Fibroblast of skin of abdomen (primary cell): ENCODE measurements around the gene NELFCD. TPM values are rescaled to one million over a fixed set of nuclear protein-coding genes. Genes with fewer than 3 reads are reported as not detected.
"Not testable (repeated sequence)": the region's sequence is repeated elsewhere in the genome, so short reads cannot be mapped to it uniquely, and the experiment has no call there.

Experiments used
- DNase-seq: peaks from one replicate; pipeline ENCODE4 v3.0.0-alpha.2; 2013
- polyA plus RNA-seq, 2 experiments: library from polyadenylated mRNA; unstranded; fragments of 120-200 nt; gene quantifications; one replicate each; pipeline ENCODE4 v1.2.1, GENCODE V29; 2013; ENCODE audit not compliant: insufficient read length in 2 of 2

Gene NELFCD, protein sequence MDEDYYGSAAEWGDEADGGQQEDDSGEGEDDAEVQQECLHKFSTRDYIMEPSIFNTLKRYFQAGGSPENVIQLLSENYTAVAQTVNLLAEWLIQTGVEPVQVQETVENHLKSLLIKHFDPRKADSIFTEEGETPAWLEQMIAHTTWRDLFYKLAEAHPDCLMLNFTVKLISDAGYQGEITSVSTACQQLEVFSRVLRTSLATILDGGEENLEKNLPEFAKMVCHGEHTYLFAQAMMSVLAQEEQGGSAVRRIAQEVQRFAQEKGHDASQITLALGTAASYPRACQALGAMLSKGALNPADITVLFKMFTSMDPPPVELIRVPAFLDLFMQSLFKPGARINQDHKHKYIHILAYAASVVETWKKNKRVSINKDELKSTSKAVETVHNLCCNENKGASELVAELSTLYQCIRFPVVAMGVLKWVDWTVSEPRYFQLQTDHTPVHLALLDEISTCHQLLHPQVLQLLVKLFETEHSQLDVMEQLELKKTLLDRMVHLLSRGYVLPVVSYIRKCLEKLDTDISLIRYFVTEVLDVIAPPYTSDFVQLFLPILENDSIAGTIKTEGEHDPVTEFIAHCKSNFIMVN
- polyA plus RNA-seq (2013, experiment 1 of 2; ENCODE audit: insufficient read length) = 64.9 TPM
- 68.5 TPM for polyA plus RNA-seq (2013, experiment 2 of 2; ENCODE audit: insufficient read length)

DNA sequence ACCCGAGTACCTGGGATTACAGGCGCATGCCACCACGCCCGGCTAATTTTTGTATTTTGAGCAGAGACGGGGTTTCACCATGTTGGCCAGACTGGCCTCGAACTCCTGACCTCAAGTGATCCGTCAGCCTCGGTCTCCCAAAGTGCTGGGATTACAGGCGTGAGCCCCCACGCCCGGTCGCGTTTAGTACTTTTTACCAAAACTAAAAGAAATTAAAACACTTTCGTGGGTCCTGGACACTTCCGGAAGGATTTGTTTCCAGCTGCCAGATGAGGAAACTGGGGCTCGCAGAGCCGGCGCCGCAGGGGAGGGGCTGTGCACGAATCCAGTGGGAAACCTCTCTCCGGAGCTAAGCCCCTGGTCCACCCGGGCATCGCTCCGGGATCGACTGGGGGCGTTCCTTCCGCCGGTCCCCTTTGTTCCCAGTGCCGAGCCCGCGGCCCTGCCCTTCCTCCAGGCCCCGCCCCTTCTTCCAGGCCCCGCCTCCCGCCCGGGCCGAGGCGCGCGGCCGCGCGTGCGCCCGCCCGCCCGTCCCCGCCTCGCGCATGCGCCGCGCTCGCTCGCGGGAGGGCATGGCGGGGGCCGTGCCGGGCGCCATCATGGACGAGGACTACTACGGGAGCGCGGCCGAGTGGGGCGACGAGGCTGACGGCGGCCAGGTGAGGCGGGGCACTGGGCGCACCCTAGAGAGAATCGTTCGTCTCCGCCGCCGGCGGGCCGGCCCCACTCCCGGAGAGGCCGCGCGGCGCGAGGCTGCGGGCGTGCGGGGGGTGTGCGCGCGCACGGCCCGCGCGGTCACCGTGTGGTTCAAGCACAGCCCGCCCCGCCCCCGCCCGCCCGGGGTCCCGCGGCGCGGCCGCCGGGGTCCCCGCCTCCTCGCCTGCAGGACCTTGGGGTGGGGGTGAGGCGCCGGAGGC is at the start of gene NELFCD:
Gene NELFCD (plus strand): TSS at position 546 of the 917 bp plus-strand sequence. CDS start 54 bp downstream, at position 600.
- DNase-seq = peak; percentile 87

DNA sequence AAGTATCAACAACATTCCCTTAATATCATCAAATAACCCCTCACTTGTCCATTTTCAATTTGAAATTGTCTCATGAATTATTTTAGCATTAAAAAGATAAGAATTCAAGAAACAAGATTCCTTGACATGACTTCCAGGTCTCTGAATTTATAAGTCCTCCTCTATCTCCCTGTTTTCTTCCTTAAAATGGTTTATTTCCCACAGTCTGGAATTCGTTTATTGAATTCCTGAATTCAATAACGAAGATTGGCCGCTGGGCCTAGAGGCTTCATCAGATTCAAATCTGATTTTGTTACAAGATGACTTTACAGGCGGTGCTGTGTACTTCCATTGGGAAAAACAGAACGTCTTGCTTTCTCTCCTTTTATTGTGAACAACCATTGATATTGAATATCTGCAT is 48.9 kb upstream of the NELFCD start:
- no peak for DNase-seq

DNA sequence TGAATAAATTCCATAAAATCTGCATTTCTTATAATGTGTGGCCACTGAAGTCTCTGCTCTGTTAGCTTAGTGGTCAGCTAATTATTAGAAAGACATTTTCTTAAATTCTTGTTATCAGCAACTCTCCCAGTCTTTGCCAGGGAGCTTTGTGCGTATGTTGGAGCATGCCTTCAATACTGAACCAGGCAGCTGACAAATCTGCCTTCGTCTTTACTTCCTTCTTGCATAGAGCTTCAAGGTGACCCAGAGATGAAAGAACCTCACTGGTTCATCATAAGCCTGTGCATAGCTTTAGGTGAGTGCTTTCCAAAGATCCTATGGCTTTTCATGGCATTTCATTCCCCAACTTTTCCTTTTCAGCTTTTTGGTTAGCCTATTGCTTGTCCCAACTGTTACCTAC is 43.0 kb upstream of the NELFCD start:
- no peak for DNase-seq

DNA sequence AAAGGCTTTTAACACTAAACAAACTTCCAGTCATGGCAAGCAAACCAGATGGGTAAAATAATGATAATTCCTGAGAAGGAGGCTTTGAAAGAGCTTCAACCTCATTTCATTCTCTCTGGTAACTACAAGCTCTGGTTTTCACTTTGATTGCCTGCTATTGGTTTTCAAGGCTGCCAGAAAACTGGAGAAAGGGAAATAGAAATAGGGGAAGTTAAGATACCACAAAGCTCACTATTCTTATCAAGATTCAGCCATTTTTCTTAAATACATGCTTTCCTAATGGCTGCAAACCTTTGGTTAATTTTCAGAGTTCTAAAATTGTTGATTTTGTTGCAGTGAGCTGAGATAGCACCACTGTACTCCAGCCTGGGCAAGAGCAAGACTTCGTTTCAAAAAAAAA is 42.5 kb upstream of the NELFCD start:
- no peak for DNase-seq

DNA sequence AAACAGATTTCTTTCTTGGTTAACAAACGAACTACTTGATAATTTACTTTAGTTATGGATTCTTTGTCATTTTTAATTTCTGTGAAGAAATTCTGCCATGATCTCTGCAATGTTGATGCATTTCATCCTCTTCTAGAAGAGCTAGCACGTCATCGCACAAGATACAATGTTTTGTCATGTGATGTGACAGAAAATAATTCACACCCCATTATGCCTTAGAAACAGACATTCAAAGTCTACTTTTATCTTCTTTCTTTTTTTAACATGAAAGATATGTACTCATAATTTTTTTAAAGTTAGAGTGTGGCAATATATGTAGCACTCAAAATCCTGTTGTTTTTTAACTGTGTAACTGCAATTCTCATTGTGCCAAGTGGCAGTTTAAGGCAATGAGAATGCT is 39.6 kb upstream of the NELFCD start:
- DNase-seq = no peak

DNA sequence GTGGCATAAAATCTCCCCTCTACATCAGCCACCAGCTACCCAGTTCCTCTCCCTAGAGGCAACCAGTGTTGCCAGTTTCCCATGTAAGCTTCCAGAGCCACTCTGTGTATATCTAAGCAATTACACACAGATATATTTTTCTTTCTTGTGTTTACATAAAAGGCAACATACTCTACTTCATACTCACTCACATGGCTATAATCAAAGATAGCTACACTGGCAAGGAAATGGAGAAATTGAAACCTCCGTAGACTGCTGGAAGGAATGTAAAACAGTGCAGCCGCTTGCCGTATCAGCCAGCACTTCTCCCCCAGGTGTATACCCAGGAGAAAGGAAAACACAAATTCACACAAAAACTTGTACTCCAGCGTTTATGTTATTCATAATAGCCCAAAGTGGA is 38.5 kb upstream of the NELFCD start:
- no peak for DNase-seq

DNA sequence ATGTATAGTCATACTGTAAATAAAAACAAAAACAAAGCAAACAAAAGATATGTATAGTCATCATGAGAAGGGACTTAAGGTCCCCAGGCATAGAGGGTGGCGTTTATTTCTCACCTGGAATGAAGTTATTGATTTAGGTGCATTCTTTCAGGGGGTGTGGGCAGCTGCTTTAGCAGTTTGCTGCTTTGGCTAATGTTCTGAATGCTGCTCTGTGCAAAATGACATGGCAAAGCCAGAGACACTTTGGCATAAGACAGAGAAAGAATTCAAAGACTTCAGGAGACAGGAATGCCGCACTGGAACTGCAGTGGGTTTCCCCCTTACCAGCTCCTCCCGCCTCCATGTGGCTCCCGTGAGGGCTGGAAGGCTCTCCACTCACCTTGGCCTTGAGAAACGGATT is 36.4 kb upstream of the NELFCD start:
- DNase-seq = no peak

DNA sequence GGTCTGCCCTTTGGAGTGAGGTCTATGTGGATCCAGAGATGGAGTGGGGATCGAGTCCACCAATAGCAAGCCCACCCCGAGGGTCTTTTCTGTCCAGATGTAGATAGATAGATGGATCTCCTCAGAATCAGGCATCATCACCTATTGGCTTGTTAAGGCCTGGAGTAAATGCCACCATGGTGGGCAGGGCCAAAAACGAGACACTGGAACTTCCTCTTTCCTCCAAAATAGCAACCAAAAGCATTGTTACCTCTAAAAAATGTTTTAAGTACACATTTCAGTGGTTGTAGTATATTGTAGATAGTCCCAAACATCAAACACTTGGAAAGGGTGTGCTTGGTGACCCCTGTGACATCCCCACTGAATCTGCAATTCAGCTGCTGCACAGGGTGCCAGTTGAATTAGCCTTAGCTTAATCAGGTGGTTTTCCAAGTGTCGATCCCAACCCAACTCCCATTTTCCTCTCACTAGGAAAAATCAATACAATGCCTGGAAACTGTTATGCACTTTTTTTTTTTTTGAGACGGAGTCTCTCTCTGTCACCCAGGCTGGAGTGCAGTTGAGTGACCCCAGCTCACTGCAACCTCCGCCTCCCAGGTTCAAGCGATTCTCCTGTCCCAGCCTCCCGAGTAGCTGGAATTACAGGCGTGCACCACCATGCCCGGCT is 35.0 kb upstream of the NELFCD start:
- DNase-seq = no peak

DNA sequence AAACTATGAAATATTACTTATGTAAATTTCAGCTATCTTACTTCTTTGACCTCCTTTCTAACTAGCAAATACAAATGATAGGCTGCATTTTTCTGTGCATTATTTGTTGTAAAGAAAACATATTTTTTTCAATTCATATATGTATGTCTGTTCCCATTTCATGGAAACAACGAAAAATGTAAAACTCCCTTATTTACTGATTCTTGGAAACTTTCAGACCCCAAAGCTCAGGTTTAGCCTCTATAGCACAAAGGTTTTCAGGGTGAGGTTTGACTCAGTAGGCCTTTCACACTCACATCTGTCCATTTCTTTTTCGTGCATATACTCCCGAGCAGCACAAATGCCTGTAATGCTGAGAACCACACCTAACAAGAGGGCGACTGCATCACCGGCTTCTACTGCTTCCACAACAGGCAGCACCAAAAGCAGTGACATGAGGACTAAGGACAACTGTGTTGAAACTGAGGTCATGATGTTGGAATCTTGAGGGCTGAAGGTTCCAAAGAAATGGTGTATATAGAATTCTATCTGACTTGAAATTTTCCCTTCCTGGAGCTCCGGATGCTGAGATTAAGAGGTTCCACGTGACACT is 33.2 kb upstream of the NELFCD start:
- not testable (repeated sequence) for DNase-seq

DNA sequence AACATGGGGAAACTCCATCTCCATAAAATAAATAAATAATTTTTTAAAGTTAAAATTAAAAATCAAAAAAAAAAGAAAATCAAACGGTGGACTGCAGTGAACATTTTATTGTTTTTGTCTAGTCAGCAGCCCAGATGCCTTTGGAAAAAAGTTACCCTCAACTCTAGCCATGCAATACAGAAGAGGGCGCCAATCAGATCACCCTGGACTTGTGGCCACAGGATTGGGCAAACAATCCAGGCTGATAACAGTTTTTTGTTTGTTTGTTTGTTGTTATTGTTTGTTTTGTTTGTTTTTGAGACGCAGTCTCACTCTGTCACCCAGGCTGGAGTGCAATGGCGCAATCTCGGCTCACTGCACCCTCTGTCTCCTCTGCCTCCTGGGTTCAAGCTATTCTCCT is 30.5 kb upstream of the NELFCD start:
- no peak for DNase-seq

DNA sequence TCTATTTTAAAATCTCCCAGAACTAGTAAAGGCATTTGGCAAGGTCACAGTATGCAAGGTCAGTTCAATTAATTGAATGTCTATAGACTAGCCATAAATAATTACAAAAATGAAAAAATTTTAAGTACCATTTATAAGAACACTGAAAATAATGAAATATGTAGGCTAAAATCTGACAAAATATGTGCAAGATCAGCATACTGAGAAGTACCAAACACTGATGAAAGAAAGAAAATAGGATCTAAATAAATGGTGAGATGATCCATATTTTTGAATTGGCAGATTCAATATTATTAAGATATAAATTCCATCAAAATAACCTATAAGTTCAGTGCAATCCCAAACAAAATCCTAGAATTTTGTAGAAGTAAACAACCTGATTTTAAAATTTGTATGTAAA is 28.0 kb upstream of the NELFCD start:
- DNase-seq = no peak

DNA sequence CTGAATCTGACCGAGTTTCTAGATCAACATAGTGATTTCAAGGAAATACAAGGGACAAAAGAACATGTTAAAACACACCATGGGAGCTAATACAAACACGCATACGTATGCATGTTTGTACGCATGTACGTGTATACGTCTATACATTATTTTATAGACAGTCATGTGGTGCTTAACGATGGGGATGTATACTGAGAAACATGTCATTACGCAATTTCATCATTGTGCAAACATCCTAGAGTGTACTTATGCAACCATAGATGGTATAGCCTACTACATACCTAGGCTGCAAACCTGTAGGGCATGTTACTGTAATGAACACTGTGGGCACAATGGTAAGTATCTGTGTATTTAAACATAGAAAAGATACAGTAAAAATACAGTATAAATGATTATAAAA is 25.0 kb upstream of the NELFCD start:
- no peak for DNase-seq

DNA sequence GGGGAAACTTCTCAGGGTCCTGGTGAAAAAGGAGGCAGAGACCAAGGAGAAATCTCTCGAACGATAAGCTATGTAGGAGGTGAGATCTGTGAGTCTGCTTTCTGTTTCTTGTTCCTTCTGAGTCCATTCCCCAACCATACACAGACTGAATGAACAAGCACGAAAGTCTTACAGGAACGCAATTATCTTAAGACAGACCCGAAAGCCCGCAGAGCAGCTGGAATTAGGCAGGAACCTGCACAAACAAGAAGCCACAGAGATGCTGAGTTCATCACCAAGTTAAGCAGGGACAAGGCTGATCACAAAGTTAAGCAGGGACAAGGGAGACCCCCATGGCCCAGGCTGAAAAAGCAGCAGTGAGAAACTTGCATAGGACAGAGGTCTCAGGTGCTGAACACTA is 21.4 kb upstream of the NELFCD start:
- DNase-seq = no peak

DNA sequence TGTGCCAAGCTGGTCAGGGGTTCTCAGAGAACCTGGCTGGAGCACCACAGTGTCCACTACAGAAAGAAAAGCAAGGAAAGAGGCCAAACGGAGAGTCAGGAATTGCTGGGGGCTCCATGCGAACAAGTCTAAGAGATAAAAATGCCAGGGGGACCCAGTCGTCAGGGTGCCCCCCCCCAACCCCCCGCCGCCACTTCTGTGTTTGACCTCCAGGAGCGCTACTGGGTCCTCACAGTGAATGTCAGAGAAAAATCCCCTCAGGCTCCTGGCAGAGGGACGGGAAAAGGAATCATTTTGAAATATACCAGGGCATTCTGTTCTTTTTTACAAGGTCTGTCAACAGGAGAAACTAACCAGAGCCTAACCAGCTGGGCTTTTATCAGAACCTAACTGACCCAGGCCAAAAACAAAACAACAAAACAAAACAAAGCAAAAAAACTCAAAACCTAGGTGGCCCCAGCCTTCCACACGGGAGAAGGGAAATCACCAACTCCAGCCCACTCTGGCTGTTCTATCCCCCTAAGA is 17.9 kb upstream of the NELFCD start:
- DNase-seq = no peak

DNA sequence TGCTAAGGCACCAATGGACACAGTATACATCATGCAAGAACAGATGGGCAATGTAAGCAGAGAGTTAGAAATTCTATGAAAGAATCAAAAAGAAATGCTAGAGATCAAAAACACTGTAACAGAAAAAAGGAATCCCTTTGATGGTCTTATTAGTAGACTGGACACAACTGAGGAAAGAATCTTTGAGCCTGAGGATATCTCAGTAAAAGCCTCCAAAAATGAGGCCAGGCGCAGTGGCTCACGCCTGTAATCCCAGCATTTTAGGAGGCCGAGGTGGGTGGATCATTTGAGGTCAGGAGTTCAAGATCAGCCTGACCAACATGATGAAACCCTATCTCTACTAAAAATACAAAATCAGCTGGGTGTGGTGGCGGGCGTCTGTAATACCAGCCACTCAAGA is 17.1 kb upstream of the NELFCD start:
- DNase-seq = not testable (repeated sequence)

DNA sequence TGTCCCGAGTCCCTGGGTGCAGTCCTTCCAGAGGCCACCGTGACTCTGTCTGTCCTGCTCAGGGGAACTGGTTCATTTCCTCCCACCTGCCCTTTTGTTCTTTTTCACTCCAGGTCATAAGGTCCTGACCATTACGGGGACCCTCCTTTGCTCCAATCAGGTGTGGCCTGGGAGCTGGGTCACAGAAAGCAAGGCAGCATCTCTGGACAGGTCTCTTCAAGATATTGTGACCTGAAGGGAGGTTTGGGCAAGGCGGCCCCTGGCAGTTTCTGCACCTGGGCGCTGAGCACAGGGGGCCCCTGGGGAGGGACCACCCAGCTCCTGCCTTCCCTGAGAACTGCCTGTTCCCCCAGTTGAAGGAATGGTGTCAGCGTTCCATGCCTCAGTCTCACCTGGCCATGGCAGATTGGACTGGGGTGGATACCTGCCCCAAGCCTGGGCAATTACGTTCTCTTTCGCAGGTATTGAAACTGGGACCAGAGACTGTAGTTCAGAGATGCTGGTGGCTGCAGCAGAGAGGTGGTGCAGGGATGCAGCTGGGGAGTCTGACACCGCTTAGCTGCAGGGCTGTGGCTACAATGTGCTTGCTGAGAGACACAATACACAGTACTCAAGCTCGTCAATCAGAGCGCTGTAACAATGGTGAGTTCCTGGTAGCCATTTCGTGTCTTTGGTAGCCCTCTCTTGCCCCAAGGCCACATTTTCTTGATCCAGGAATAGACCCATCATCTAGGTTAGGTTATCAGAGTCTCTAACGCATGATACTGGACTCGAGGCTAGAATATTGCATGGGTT is 15.6 kb upstream of the NELFCD start:
- DNase-seq = no peak

DNA sequence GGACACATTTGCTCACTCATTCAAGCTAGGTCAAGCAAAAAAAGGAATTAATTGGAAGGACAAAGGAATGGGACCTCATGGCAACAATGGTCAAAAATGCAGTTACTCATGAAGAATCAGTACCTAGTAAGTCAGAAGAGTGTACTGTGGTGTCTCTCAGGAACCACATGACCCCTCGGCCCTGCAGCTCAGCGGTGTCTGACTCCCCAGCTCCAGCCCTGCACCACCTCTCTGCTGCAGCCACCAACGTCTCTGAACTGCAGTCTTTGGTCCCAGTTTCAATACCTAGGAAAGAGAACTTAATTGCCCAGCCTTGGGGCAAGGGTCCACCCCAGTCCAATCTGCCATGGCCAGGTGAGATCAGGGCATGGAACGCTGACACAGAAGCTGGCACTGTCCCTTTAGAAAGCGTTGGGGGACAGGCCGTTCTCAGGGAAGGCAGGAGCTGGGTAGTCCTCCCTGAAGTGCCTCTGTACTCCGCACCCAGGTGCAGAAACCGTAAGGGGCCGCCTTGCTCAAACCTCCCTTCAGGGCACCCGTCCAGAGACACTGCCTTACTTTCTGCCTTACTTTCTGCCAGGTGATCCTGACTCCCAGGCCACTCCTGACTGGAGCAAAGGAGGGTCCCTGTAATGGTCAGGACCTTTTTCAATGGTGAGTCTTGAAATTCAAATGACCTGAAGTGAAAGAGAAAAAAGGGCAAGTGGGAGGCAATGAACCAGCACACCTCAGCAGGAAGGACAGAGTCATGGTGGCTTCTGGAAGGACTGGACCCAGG is 13.2 kb upstream of the NELFCD start:
- DNase-seq = no peak

DNA sequence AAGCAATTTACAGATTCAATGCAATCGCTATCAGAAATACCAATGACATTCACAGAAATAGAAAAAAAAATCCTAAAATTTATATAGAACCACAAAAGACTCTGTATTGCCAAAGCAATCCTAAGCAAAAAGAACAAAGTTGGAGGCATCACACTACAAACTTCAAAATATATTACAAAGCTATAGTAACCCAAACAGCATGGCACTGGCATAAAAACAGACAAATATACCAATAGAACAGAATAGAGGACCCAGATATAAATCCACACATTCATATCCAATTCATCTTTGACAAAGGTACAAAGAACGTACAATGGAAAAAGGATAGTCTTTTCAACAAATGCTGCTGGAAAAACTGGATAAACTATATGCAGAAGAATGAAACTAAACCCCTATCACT is 11.6 kb upstream of the NELFCD start:
- no peak for DNase-seq

DNA sequence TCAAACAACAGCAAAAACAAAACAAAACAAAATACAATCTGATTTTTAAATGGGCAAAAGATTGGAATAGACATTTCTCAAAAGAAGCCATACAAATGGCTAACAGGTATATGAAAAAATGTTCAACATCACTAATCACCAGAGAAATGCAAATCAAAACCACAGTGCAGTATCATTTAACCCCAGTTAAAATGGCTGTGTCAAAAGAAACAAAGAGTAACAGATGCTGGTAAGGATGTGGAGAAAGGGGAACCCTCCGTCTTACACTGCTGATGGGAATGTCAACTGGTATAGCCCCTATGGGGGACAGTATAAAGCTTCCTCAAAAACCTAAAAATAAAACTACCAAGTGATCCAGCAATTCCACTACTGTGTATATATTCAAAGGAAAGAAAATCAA is 10.9 kb upstream of the NELFCD start:
- no peak for DNase-seq

DNA sequence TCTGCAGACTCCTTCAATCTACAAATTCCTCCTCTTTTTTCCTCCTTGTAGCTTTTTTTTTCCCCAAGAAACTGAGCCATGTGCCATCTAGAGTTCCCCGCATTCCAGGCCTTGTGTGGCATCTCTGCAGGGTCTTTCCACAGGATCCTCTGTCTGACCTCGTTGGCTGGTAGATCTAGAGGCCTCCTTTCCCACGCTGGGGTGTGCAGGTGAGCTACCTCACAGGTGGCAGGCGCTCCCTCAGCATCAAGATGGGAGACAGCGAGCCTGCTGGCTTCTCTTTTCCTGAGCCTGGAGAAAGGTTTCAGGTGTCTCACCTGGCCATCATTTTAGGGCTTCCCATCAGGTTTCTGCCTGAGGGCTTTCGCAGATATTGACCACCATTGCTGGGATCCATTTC is 9.6 kb upstream of the NELFCD start:
- no peak for DNase-seq
